ENCODE data around the gene GAL3ST1.
"Not testable (repeated sequence)": the region's sequence is repeated elsewhere in the genome, so short reads cannot be mapped to it uniquely, and the experiment has no call there.

The GAL3ST1 gene, protein sequence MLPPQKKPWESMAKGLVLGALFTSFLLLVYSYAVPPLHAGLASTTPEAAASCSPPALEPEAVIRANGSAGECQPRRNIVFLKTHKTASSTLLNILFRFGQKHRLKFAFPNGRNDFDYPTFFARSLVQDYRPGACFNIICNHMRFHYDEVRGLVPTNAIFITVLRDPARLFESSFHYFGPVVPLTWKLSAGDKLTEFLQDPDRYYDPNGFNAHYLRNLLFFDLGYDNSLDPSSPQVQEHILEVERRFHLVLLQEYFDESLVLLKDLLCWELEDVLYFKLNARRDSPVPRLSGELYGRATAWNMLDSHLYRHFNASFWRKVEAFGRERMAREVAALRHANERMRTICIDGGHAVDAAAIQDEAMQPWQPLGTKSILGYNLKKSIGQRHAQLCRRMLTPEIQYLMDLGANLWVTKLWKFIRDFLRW

DNA sequence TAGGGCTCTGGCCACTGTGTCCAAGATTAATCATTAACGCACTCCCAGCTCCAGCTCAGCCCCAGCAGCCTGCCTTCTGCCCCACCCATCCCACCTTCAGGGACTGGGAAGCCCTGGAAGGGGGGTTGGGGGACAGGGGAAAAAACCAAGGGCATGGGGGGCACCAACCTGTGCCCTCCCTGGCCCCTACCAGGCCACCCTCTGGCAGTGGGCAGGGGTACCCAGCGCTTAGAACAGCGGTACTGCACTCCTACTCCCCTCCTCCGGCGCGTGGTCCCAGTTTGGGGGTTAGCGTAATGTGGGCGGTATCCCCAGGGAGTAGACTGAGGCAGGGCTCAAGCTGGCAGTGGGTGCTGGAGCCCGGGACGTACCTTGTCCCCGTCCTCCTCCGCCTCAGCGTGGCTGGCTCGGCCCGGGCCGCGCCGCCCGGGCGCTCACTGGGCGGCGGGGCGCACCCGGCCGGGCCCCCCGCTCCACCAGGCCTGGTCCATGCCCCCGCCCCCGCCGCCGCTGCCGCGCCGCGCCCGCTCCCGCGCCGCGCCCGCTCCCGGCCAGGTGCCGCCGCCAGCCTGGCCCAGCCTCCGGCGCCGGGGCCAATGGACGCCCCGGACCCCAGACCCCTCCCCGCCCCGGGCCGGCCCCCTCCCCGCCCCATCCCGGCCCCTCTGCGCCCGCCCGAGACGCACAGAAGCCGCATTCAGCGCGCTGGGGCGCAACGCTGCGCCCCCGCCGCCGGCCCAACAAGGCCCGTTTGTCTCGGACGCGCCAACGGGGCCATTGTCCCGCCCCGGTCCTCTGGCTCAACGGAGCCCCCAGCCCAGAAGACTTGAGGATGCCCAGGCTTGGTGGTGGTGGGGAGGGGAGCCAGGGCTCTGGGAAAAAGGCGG, at the start of gene GAL3ST1:
GAL3ST1 (minus strand) TSS at position 571 of the 887 bp plus-strand sequence. CDS start 17,273 bp downstream, outside the sequence.
- DNase-seq (ENCODE audit: low read depth, low spot score) = no peak

DNA sequence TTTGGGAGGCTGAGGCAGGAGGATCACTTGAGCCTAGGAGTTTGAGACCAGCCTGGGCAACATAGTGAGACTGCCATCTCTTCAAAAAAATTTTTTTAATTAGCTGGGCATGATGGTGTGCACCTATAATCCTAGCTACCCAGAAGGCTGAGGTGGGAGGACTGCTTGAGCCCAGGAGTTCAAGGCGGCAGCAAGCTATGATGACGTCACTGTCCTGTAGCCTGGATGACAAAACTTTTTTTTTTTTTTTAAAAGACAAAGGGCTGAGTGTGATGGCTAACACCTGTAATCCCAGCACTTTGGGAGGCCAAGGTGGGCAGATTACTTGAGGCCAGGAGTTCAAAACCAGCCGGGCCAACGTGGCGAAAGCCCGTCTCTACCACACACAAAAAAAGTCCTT, 45.4 kb upstream of the GAL3ST1 start:
- not testable (repeated sequence) for DNase-seq (ENCODE audit: low read depth, low spot score)

DNA sequence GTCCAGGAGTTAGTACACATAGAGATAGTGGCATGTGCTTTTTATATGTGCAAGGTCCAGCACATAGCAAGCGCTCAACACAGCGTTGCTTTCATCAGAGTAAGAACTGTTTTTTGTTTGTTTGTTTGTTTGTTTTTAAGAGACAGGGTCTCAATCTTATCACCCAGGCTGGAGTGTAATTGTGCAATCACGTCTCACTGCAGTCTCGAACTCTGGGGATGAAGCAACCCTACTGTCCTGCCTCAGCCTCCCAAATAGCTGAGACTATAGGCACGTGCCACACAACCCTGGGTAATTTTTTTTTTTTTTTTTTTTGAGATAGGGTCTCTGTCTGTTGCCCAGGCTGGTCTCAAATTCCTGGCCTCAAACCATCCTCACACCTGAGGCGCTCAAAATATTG, 43.4 kb upstream of the GAL3ST1 start:
- no peak for DNase-seq (ENCODE audit: low read depth, low spot score)

DNA sequence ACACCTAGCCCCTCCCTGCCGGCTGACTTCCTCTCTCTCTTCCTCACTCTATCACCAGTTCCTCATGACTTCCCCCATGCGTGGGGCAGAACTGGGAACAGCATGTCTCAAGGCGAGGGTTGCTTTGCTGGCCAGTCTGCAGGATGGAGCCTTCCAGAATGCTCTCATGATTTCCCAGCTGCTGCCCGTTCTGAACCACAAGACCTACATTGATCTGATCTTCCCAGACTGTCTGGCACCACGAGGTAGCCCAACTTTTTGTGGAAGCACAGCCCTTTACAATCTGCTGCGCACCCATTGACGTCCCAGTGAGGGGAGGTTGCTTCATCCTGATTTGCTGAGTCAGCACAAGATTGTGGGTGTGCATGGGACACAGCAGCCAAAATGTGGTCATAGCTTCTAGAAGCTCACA, 41.1 kb upstream of the GAL3ST1 start:
- no peak for DNase-seq (ENCODE audit: low read depth, low spot score)

DNA sequence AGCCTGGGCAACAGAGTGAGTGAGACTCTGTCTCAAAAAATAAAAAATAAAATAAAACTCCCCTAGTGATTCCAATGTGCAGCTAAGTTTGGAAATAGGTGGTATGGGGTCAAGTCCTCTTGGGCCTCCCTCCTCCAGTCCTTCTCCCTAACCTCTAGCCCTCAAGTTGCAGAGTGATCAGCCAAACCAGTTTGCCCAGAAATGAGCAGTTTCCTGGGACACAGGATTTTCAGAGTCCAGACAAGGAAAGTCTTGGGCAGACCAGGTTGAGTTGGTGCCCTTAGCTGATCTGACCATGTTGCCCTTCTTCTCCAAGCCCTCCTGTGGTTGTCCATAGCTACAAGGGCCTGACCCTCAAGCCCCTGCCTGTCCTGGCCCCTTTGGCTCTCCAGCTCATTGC, 40.4 kb upstream of the GAL3ST1 start:
- no peak for DNase-seq (ENCODE audit: low read depth, low spot score)

DNA sequence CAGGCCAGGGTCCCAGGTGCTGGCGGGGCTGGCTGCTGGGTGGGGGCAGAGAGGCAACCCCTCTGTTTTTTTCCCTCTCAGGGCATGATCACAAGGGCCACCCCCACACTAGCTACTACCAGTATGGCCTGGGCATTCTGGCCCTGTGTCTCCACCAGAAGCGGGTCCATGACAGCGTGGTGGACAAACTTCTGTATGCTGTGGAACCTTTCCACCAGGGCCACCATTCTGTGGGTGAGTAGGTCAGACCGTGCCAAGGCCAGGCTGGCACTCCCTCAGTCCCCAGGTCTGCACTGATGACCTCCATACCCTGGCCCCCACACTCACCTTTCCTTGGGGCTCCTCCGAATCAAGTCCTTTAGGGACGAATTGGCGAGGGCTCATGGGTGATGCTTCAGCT, 39.8 kb upstream of the GAL3ST1 start:
- DNase-seq (ENCODE audit: low read depth, low spot score) = no peak

DNA sequence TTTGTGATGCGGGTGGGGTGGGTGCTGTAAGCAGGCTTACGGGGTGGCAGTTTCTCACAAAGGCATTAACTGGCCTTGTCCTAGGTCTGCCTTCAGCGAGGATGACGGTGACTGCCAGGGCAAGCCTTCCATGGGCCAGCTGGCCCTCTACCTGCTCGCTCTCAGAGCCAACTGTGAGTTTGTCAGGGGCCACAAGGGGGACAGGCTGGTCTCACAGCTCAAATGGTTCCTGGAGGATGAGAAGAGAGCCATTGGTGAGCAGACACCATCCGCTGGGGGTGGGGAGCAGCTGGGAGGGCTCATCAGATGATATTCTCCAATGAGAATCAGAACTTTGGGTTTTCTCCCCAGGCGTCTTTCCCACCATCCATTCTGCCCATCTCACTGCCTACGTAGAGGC, 38.3 kb upstream of the GAL3ST1 start:
- no peak for DNase-seq (ENCODE audit: low read depth, low spot score)

DNA sequence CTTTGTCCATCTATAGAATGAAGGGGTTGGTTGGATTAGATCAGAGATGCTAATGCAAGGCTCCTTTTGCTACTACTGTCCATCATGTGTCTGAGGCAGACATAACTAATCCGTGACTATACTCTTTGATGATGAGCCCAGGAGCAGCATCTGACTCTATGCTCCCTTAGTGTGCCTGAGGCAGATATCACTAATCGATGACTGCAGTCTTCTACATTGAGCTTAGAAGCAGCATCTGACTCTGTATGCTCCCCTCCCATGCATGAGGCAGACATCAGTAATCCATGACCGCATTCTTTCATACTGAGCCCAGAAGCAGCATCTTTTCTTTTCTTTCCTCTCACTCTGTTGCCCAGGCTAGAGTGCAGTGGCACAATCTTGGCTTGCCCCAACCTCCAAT, 36.7 kb upstream of the GAL3ST1 start:
- DNase-seq (ENCODE audit: low read depth, low spot score) = no peak

DNA sequence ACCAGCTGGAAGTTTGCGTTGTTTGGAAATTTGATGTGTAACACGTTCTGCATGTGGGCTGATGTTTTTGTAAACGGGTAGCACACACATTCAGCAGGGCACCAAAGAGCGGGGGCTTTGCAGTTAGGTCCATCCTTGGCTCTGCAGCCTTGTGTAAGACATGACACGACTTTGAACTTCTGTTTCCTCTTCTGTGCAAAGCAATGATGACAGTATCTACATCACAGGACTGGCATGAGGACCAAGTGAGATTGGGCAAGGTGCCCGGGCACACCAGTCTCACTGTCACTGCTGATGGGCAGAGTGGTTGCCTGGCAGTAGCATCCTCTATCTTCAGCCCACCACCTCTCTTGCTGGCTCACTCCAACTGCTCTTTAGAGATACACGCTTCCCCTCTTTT, 35.8 kb upstream of the GAL3ST1 start:
- DNase-seq (ENCODE audit: low read depth, low spot score) = no peak

DNA sequence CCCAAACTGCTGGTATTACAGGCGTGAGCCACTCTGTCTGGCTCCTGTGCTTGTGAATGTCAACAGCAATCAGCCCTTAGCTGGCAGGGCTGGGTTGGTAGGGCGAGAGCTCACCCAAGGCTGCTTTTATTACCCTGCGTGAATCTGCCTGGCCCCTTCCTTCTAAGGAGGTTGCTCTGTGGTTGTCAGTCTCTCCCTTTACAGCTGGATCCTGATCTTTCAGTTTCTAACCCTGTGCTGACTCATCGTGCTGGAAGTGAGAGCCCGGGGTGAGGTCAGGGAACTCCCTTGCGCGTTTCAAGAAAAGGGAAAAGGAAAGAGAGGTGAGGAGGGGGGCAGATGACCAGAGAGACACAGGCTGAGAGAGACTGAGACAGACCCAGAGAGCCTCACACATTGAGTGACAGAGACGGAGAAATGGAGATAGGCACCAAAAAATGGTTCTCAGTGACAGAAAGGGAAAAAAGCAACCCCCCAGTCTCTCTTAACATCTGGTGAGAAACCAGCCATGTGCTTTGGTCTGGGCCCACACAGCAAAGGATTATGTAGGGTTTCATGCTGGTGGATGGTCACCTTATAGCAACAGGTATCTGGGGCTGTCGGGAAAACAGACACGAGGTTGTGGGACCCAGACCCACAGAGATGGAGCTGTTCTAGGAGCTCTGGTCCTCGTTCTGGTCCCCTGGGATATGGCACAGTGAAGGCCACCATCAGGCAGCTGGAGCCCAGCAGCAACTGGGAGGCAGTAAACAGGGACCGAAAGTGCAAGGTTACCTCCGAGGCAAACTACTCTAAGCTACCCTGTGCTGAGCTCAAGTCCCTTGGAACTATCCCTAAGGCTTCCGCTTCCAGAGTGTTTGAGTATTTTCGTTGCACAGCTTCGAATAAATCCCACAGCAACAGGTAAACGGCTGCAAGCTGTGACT, 35.1 kb upstream of the GAL3ST1 start:
- no peak for DNase-seq (ENCODE audit: low read depth, low spot score)

DNA sequence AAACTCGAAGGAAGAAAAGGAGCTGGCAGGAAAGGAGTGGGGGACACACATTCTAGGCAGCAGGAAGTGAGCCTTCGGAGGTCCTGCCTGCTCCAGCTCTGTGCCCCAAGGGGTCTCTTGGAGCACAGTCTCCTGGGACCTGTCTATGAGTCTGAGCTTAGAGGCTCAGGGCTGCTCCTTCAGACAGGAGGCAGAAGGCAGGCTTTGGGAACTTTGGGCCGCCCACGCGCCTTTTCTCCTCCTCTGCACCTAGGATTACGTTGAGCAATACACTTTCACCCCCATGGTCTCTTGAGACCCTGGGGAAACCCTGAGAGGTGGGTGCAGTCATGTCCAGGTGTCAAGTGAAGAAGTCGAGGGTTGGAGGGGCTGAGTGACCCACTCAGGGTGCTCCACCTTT, 33.5 kb upstream of the GAL3ST1 start:
- no peak for DNase-seq (ENCODE audit: low read depth, low spot score)

DNA sequence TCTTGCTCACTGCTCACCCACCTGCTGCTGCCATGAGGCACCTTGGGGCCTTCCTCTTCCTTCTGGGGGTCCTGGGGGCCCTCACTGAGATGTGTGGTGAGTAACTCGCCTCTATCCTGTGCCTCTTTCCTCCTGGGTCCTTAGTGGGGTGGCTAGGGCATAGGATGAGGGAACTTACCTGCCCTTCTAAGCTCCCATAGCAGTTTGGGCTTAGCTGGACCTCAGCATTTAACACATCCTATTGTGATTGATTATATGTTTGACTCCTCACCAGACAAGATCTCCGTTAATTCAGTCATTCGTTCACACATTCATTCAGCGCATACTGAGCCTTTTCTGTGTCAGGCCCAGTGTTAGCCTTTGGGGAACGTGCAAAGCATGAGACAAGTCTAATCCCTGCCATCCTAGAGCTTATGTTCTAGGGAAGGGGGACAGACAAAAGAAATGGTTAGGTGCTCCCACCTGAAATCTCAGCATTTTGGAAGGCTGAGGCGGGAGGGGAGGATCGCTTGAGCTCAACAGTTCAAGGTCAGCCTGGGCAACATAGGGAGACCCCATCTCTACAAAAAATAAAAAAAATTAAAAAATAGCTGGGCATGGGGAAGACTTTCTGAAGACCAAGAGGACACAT, 33.0 kb upstream of the GAL3ST1 start:
- DNase-seq (ENCODE audit: low read depth, low spot score) = no peak

DNA sequence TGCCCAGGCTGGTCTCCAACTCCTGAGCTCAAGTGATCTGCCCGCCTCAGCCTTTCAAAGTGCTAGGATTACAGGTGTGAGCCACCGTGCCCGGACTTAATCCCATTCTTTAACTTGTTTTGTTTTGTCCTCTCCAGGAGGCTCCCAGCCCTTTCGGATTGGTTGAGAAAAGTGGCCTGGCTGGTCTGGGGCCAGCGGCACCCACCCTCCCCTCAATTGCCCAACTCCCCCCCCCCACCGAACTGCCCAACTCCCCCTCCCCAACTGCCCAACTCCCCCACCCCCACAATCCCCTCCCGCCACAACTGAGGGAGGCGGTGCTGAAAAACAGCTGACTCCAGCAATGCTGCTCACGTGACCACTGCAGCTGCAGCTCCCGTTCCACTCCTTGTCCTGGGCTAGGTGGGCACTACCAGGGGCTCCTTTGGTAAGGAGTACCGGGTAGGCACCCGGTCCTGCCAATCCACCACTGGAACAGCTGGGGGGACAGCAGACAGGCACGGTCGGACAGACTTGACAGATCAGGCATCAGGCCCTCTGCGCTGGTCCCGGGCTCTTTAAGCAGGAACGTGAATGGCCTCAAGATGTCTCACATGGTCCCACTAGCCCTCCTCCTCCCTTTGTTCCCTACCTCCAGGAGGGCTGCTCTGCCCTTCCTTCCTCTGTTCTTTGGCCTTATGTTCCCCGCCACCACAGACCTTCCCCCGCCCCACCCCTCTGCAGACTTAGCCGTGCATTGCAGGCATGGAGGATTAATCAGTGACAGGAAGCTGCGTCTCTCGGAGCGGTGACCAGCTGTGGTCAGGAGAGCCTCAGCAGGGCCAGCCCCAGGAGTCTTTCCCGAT, 32.2 kb upstream of the GAL3ST1 start, which contains the start of gene TCN2:
TCN2 (plus strand) TSS at position 720 of the 845 bp plus-strand sequence. CDS start 158 bp downstream, outside the sequence.
- DNase-seq (ENCODE audit: low read depth, low spot score) = no peak

DNA sequence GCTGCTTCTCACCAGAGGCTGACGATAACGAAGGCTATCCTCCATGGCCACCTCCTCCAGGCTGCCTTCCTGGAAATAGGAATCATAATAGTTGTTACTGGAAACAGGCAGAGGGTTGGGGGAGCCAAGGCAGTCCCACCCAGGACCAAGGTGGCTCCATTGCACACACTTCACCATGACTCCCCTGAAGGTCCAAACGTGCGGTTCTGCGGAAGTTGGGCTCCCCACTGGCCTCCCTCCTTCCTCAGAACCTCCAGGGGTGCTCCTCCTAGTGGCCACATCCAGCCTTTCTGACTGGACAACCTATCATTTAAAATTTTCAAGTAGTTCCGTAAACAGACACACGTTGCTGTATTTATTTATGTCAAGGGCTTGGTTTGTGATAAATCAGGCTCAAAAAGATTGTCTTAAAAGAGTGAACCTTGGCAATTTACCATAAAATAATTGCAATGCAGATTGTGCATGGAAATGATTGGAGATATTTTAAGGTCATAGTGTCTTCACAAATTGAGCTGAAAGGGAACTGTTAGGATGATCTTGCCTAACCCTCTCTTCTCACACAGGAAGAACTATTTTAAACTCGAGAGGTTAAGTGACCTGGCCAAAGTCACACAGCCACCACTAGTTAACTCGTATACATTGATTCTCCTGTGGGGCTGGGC, 31.1 kb upstream of the GAL3ST1 start:
- DNase-seq (ENCODE audit: low read depth, low spot score) = no peak

DNA sequence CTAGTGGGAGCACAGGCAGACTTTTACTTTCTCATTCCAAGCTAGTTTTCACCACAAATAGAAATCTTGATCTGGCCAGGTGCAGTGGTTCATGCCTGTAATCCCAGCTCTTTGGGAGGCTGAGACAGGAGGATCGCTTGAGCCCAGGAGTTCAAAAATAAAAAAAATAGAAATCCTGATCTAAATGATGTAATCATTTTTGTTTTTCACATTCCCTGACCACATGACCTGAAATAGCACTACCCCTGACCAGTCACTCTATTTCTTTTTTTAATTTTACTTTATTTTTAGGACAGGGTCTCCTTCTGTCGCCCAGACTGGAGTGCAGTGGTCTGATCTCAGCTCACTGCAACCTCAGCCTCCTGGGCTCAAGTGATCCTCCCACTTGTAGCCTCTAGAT, 30.3 kb upstream of the GAL3ST1 start:
- no peak for DNase-seq (ENCODE audit: low read depth, low spot score)

DNA sequence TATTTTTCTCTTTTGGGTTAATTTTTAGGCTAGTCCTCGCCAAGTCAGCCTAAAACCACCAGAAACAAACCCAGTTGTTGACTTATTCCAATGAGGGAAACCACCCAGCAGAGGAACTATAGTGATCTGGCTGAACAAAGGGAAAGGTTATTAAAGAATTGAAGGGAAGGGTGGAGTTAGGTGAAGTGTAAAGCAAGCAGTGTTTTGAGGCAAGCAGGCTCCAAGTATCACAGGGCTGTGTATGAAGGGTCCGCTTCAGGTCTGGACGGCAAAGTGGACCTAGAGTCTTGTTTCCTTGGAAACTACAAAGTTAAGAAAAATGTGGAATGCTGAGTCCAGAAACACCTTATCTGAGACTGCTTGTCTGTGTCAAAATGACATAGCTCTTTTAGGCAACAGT, 29.3 kb upstream of the GAL3ST1 start:
- no peak for DNase-seq (ENCODE audit: low read depth, low spot score)

DNA sequence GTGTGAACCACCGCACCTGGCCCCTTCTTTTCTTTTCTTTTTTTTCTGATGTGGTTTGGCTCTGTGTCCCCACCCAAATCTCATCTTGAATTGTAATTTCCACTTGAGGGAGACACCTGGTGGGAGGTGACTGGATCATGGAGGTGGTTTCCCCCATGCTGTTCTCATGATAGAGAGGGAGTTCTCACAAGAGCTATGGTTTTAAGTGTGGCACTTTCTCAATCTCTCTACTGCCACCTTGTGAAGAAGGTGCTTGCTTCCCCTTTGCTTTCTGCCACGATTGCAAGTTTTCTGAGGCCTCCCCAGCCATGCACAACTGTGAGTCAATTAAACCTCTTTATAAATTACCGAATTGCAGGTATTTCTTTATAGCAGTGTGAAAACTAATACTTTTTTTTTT, 27.6 kb upstream of the GAL3ST1 start:
- no peak for DNase-seq (ENCODE audit: low read depth, low spot score)

DNA sequence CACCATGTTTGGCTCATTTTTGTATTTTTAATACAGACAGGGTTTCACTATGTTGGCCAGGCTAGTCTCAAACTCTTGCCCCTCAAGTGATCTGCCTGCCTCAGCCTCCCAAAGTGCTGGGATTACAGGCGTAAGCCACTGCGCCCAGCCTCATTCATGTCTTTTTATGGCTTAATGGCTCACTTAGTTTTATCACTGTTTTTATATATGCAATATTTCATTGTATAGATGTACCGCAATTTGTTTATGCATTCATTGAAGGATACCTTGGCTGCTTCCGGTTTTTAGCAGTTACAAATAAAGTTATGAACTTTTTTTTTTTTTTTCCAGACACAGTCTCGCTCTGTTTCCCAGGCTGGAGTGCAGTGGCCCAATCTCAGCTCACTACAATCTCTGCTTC, 27.0 kb upstream of the GAL3ST1 start:
- no peak for DNase-seq (ENCODE audit: low read depth, low spot score)

DNA sequence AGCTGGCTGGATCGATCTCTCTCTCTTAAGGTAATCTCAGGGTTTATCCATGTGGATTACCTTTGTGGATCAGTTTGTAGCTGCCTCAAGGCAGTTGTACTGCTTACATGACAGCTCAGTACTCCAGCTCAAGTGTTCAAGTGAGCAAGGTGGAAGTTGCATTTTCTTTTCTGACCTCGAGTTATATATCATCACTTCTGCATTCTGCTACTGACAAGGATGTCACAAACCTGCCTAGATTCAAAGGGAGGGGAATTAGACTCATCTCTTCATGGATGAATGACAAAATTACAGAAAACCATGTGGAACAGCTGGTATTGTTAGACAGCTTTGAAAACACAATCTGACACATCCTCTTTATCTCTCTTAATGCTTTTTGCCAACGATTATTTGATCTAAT, 26.5 kb upstream of the GAL3ST1 start:
- DNase-seq (ENCODE audit: low read depth, low spot score) = no peak

DNA sequence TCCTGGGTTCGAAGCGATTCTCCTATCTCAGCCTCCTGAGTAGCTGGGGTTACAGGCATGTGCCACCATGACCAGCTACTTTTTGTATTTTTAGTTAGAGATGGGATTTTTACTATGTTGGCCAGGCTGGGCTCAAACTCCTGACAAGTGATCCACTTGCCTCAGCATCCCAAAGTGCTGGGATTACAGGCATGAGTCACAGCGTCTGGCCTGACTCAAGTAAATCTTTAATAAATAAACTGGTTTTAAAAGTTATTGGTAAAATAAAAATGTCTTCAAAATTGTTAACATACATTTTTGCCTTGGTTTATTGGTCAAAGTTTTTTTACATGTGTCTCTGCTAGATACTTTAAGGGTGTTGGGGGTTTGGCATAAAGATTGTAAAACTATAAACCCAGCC, 24.5 kb upstream of the GAL3ST1 start:
- no peak for DNase-seq (ENCODE audit: low read depth, low spot score)
